ENCODE results near the gene COL4A2.

COL4A2 gene

DNA sequence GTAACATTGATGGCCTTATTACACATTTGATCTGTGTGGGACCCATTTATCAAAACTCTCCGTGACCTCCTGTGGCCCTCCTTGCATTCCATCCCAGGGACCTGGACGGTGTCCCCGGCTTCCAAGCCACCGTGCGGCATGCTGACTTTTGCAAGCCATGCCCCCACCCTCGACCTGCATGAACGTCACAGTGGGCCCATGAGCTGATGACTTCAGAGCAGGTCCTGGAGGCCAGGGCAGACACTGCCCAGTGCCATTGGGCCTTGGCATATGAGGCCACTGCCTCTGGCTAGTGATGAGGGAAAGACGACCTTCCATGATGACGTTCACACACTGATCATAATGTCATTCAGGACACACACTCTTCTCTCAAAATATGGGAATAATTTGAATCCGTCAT lies 191.7 kb downstream of the COL4A2 start:
- no peak for DNase-seq (ENCODE audit: low spot score)

DNA sequence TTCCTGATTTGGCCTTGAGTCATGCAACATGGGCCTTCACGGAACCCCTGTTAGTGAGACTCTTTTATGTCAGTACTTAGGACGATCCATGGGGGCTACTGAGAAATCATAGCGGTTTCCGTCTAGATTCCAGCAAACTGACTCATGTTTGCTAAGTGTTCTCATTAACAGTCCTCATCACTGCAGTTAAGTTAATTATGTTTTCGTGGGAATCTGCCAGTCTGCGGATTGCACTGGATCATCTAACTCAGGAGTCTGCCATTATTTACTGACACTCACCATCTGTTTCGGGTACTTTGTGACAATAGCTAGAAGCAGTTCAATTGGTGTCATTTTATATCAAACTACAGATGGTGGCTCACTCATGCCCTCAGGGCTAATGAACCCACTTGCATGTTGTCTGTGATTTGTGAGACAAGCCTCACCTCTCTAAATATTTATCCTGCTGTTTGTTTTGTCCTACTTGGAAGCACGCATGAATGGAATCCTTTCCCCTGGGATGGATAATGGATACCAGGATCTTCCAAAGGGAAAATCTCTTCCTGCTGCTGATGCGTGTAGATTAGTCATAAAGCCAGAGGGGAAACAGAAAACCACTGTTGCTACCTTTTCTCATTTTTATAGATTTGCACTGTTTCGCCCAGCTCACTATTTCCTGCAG lies 192.7 kb downstream of the COL4A2 start:
- DNase-seq (ENCODE audit: low spot score) = no peak

DNA sequence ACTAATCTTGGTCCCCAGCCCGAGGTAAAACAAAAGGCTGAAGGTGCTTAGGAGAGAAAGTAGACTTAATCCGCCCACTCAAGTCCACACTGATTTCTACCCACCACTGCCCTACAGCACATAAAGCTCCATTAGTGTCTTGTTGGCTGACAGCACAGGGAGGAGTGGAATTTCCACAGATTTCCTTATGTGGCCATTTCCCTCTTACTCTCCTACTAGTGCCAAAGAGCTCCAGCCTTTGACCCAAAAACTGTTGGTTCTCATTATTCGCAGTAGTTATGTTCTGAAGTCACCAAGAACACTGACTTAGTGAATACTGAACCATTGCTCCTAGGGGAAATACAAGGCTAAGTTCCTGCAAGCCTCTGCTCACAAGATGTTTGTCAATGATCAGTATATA lies 193.3 kb downstream of the COL4A2 start:
- DNase-seq (ENCODE audit: low spot score) = no peak

GRCh38 chr13:110501188-110501587 lies 194.1 kb downstream of the COL4A2 start:
- DNase-seq (ENCODE audit: low spot score) = no peak

- DNase-seq (ENCODE audit: low spot score) = no peak
Measured at GRCh38 chr13:110503037-110503901, 196.2 kb downstream of the COL4A2 start.

DNA sequence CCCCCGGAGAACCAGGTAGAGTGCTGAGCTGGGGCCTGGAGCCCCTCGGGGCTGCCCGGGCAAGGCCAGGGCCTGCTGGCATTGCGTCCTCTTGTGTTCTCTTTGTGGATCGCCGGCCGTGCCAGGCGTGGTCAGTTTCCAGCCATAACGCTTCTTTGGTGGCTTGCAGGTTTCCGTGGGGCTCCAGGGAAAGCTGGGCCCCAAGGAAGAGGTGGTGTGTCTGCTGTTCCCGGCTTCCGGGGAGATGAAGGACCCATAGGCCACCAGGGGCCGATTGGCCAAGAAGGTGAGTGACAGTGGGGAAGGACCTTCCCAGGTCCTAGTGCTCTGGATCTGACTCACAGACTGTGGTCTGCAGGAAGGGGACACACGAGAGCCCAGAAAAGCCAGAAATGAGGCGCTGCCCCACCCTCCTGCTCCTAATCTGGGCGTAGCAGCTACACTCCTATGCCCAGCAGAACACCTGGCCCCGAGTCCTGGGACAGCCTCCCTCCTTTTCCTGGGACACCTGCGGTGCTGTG lies 197.0 kb downstream of the COL4A2 start:
- DNase-seq (ENCODE audit: low spot score) = no peak

DNA sequence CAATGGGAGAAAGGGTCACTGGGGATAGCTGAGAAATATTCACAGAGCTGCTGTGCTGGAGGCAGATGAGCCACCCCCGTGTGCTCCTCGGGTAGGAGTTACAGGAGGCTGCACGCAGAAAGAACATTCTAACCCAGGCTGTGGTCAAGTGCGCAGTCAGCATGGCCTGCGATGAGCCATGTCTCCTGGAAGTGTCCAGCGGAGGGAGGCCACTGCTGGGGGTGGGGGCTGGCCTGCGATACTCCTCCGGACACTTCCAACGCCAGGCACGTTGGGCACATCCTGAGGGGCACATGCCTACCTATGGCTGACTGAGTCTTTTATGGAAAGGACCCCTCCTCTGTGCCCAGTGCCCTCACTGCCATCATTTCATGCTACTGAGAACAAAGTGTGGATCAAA lies 198.5 kb downstream of the COL4A2 start:
- DNase-seq (ENCODE audit: low spot score) = no peak

- no peak for DNase-seq (ENCODE audit: low spot score)
Measured at GRCh38 chr13:110506396-110506795, 199.3 kb downstream of the COL4A2 start.

GRCh38 chr13:110506859-110507566 lies 199.9 kb downstream of the COL4A2 start:
- no peak for DNase-seq (ENCODE audit: low spot score)

- no peak for DNase-seq (ENCODE audit: low spot score)
Measured at GRCh38 chr13:110507678-110508381, 200.7 kb downstream of the COL4A2 start.

- no peak for DNase-seq (ENCODE audit: low spot score)
Measured at GRCh38 chr13:110509478-110509926, 202.4 kb downstream of the COL4A2 start.

- DNase-seq (ENCODE audit: low spot score) = no peak
Measured at GRCh38 chr13:110509971-110510786, 203.1 kb downstream of the COL4A2 start.

- no peak for DNase-seq (ENCODE audit: low spot score)
Measured at GRCh38 chr13:110511509-110512181, 204.6 kb downstream of the COL4A2 start.

DNA sequence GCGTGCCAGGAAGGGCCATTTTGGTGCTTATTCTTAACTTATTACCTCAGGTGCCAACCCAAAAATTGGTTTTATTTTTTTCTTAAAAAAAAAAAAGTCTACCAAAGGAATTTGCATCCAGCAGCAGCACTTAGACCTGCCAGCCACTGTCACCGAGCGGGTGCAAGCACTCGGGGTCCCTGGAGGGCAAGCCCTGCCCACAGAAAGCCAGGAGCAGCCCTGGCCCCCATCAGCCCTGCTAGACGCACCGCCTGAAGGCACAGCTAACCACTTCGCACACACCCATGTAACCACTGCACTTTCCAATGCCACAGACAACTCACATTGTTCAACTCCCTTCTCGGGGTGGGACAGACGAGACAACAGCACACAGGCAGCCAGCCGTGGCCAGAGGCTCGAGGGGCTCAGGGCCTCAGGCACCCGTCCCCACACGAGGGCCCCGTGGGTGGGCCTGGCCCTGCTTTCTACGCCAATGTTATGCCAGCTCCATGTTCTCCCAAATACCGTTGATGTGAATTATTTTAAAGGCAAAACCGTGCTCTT lies 205.2 kb downstream of the COL4A2 start:
- no peak for DNase-seq (ENCODE audit: low spot score)

DNA sequence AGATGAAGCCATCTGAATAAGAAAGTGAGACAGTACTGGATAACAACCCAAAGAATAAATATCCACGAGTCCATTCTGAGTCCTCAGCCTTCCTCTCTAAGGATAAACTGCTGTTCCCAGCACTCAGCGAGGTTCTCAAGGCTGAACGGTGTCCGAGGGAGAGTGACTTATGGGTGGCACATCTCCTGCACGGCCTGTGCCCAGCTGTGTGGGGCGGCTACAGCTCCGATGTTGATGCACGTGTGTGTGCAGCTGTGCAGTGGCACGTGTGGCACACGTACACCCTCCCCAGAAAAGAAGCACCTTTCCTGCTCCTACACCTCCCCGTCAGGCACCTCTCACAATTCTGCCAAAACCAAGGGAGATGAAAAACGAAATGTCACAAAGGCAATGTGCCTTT lies 209.4 kb downstream of the COL4A2 start:
- DNase-seq (ENCODE audit: low spot score) = no peak

- no peak for DNase-seq (ENCODE audit: low spot score)
Measured at GRCh38 chr13:110517505-110518225, 210.6 kb downstream of the COL4A2 start.

DNA sequence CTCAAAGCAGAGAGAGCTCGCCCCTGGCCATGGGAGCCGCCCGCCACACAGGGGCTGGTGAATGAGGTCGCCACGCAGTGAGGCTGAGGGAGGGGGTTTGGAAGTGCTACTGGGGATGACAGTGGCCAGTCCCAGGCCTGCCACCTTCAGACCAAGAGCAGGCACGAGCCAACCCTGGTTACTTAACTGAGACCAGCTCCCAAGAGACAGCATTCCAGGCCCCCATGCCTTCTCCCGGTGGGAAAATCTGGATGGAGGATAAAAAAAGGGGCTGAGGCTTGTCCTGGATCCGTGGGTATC lies 211.1 kb downstream of the COL4A2 start:
- DNase-seq (ENCODE audit: low spot score) = no peak

- no peak for DNase-seq (ENCODE audit: low spot score)
Measured at GRCh38 chr13:110518571-110518970, 211.5 kb downstream of the COL4A2 start.

DNA sequence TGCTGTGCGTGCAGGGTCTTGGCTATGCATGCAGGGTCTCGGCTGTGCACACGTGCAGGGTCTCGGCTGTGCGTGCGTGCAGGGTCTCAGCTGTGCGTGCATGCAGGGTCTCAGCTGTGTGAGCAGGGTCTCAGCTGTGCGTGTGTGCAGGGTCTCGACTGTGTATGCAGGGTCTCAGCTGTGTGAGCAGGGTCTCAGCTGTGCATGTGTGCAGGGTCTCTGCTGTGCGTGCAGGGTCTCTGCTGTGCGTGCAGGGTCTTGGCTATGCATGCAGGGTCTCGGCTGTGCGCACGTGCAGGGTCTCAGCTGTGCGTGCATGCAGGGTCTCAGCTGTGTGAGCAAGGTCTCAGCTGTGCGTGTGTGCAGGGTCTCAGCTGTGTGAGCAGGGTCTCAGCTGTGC lies 212.0 kb downstream of the COL4A2 start:
- DNase-seq (ENCODE audit: low spot score) = no peak

DNA sequence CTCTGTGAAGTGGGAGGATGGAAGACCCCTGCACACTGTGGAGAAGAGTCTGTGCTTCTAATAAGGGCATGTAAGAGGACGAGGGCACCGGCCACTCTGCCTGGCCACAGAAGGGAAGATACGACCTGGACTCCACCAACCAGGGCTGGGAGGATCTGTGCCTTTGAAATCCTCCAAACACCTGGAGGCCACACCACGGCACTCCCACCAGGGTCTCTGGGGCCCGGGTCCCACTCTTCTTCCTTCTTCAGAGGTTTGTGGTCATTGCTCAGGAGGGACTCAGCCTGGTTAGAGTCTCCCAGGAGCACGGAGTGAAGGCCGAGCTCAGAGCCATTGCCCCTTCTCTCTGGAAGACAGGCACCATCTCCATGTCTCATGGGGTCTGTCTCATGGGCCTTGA lies 212.4 kb downstream of the COL4A2 start:
- no peak for DNase-seq (ENCODE audit: low spot score)

Measured in HuH-7 (cell line).